Psoas muscle (tissue), 8 donors: ENCODE results near the gene PCNA. TPM values are rescaled to one million over a fixed set of nuclear protein-coding genes. Genes with fewer than 3 reads are reported as not detected.
A peak's percentile ranks its signal among the peaks of the same experiment; 100 is the strongest.
"Not testable (repeated sequence)": the region's sequence is repeated elsewhere in the genome, so short reads cannot be mapped to it uniquely, and the experiment has no call there.

ENCODE experiments used
- ATAC-seq, 4 donors: fragments of 200-7000 bp; cut with Tn5 transposase; one replicate each; pipeline ENCODE4 v1.9.1; 2020; ENCODE audit warnings: moderate library complexity in 3 of 4, mild to moderate bottlenecking in 2 of 4
- DNase-seq, 2 donors: peaks; one replicate each; pipeline ENCODE4 v3.0.0-alpha.2; 2020
- H3K27ac ChIP-seq: fragments of 200-600 bp; one replicate; pipeline ENCODE4 v1.8.0; 2022
- H3K27me3 ChIP-seq, 3 donors: fragments of 200-600 bp in 1 of 3; one replicate each; pipeline versions ENCODE4 v1.6.1 to v1.8.0; 2013 to 2022; ENCODE audit warnings: low read length in 2 of 3, mild to moderate bottlenecking in 2 of 3, moderate library complexity in 1 of 3; ENCODE audit not compliant: insufficient read depth in 3 of 3
- H3K36me3 ChIP-seq, 2 donors: fragments of 200-600 bp in 1 of 2; one replicate each; pipeline versions ENCODE4 v1.6.1 to v1.8.0; 2013 to 2022; ENCODE audit warnings: low read depth in 1 of 2, mild to moderate bottlenecking in 1 of 2, moderate library complexity in 1 of 2; ENCODE audit not compliant: insufficient read depth in 1 of 2
- H3K4me1 ChIP-seq: fragments of 200-600 bp; one replicate; pipeline ENCODE4 v1.8.0; 2022
- H3K4me3 ChIP-seq: fragments of 200-600 bp; one replicate; pipeline ENCODE4 v1.8.0; 2022; ENCODE audit warnings: mild to moderate bottlenecking
- H3K9me3 ChIP-seq: fragments of 200-600 bp; one replicate; pipeline ENCODE4 v1.8.0; 2022
- CTCF ChIP-seq: fragments of 200-600 bp; IDR thresholded peaks from one replicate; pipeline ENCODE4 v1.8.0; 2022; ENCODE audit warnings: antibody characterized with exemption
- WGBS, 3 donors: extraction: QIAGEN DNeasy Blood & Tissue Kit; methylation state at CpG; one replicate each; pipeline versions ENCODE4 v1.1.6 to v1.1.7; 2013; 5-methylcytosine and 5-hydroxymethylcytosine counted together
- intact Hi-C, 2 donors: fragments of 100-400 bp; cut with DNase I; formaldehyde crosslinking; loops; one replicate each; pipeline versions ENCODE4 v1.11.0 to v1.14.2; 2022
- polyA plus RNA-seq, 3 donors: library from polyadenylated mRNA; stranded (reverse); fragments of 200-250 nt; gene quantifications; one replicate each; pipeline ENCODE4 v1.2.3, GENCODE V29; 2013
- total RNA-seq, 4 donors: library from RNA; stranded (reverse); fragmentation: NEBNext Ultra II Directional in 2 of 4; extraction: Animal tissue kit (Norgen Biotek cat#: 25700) in 2 of 4; gene quantifications; one replicate each; pipeline versions ENCODE4 v1.2.1 to v1.2.4, GENCODE V29; 2021 to 2023
- donor health status: healthy with polysubstance abuse.
- donor health status: DM: no; HTN: no; CAD: no; lungs with moderate emphysema.
- donor health status: Bipolar disorder and iron deficiency.
- donor health status: healthy.
- donor health status: DM: yes; HTN: yes; CAD: no.
- donor health status: DM: no; HTN: no; CAD: no.
- donor health status: DM: no; HTN: no; CAD: no.
- donor health status: DM: yes; HTN: yes; CAD: no.

Gene PCNA
- total and polyA plus RNA-seq, 7 donors, result 13.2 to 53.0 (median 19.1) TPM

- Histone ChIP-seq H3K27me3 (no peaks in the 10 kb centered on the region), H3K27ac (peak overlapping the region; percentile 51), H3K4me3 (peak overlapping the region; percentile 24), H3K9me3 (no peaks in the 10 kb centered on the region), H3K36me3 (no peaks in the 10 kb centered on the region), H3K4me1 (peaks cover 3% of the 10 kb centered on the region)
- 71 to 73% (median 71%) methylated on average over 11 of the region's 11 CpGs for WGBS, 3 donors
- no peak for TF ChIP-seq CTCF
- DNase-seq (peak; percentile 43 to 62), ATAC-seq (peak; percentile 27 to 71 (median 50))
- intact Hi-C loops, result no loop called here
These were observed 41.3 kb downstream of the PCNA start for GRCh38 chr20:5078399-5078958.

GRCh38 chr20:5077761-5078387 lies 41.9 kb downstream of the PCNA start:
- Histone ChIP-seq H3K4me3 (peak overlapping the region; percentile 24), H3K36me3 (no peaks in the 10 kb centered on the region), H3K27me3 (no peaks in the 10 kb centered on the region), H3K9me3 (no peaks in the 10 kb centered on the region), H3K4me1 (peaks cover 9% of the 10 kb centered on the region), H3K27ac (peak overlapping the region; percentile 51)
- ATAC-seq (no peak), DNase-seq (no peak)
- intact Hi-C loops, result no loop called here
- TF ChIP-seq CTCF, result no peak
- WGBS, 3 donors, result 75 to 80% (median 76%) methylated on average over 4 of the region's 4 CpGs

GRCh38 chr20:5076913-5077312 lies 42.8 kb downstream of the PCNA start:
- H3K27me3 ChIP-seq, H3K9me3 ChIP-seq, H3K4me3 ChIP-seq, H3K27ac ChIP-seq, ATAC-seq, H3K36me3 ChIP-seq, H3K4me1 ChIP-seq, DNase-seq, intact Hi-C loops: not testable (repeated sequence)
- WGBS, 3 donors, result 91 to 100% (median 91%) methylated on average over 2 of the region's 2 CpGs

- no peak overlapping the region for H3K4me3 ChIP-seq
- H3K4me1 ChIP-seq, result peaks cover 9% of the 10 kb centered on the region
- TF ChIP-seq CTCF, result no peak
- 90 to 93% (median 91%) methylated on average over 3 of the region's 3 CpGs for WGBS, 3 donors
- intact Hi-C loops, result no loop called here
- H3K27ac ChIP-seq, result peak overlapping the region; percentile 13
- H3K9me3 ChIP-seq, result no peaks in the 10 kb centered on the region
- DNase-seq (no peak), ATAC-seq (no peak)
- no peaks in the 10 kb centered on the region for H3K36me3 ChIP-seq
- H3K27me3 ChIP-seq, result no peaks in the 10 kb centered on the region
These were observed 45.5 kb downstream of the PCNA start for GRCh38 chr20:5074232-5074674.

GRCh38 chr20:5073660-5074231 lies 46.0 kb downstream of the PCNA start:
- peak in 1 of 2 donors; percentile 33 for DNase-seq
- intact Hi-C loops, result no loop called here
- Histone ChIP-seq H3K9me3 (no peaks in the 10 kb centered on the region), H3K4me3 (no peak overlapping the region), H3K27ac (peak overlapping the region; percentile 13), H3K4me1 (peaks cover 9% of the 10 kb centered on the region), H3K27me3 (no peaks in the 10 kb centered on the region), H3K36me3 (no peaks in the 10 kb centered on the region)
- ATAC-seq, result no peak
- TF ChIP-seq CTCF, result no peak
- 55 to 56% (median 55%) methylated on average over 4 of the region's 4 CpGs for WGBS, 3 donors
